T-helper 17 cell (primary cell): Measurements from ENCODE around the gene TBK1. TPM values are rescaled to one million over a fixed set of nuclear protein-coding genes. Genes with fewer than 3 reads are reported as not detected.

Source experiments
- ATAC-seq: fragments of 150-1000 bp; cut with Tn5 transposase; 2 replicates; pipeline ENCODE4 v1.10.0; 2021; ENCODE audit warnings: mild to moderate bottlenecking, moderate library complexity
- DNase-seq, 3 donors: peaks; one replicate each; pipeline versions ENCODE4 v3.0.0 to v3.0.0-alpha.2; 2020 to 2021
- H3K9me3 ChIP-seq: one replicate; pipeline ENCODE4 v1.7.0; 2013; ENCODE audit warnings: low read length, mild to moderate bottlenecking; ENCODE audit not compliant: control insufficient read depth, poor library complexity, severe bottlenecking
- H3K27ac Mint-ChIP-seq: one replicate; pipeline ENCODE4 v1.8.0; 2022; ENCODE audit warnings: mild to moderate bottlenecking, moderate library complexity, mixed read lengths
- H3K27me3 Mint-ChIP-seq: one replicate; pipeline ENCODE4 v1.8.0; 2022; ENCODE audit warnings: mixed read lengths
- H3K36me3 Mint-ChIP-seq: one replicate; pipeline ENCODE4 v1.8.0; 2022; ENCODE audit warnings: low read depth, mixed read lengths
- H3K4me1 Mint-ChIP-seq: one replicate; pipeline ENCODE4 v1.8.0; 2022; ENCODE audit warnings: mild to moderate bottlenecking, mixed read lengths
- H3K4me3 Mint-ChIP-seq: one replicate; pipeline ENCODE4 v1.8.0; 2022; ENCODE audit warnings: mild to moderate bottlenecking, moderate library complexity, mixed read lengths
- total RNA-seq, 4 donors: library from RNA in 2 of 4; stranded (reverse) in 2 of 4; gene quantifications; one replicate each; pipeline ENCODE4 v1.2.3 and lab custom pipeline; 2022 to 2026

TBK1 gene
- total RNA-seq, 2 donors from 2014 or later, result 15.0 to 22.7 TPM

DNA sequence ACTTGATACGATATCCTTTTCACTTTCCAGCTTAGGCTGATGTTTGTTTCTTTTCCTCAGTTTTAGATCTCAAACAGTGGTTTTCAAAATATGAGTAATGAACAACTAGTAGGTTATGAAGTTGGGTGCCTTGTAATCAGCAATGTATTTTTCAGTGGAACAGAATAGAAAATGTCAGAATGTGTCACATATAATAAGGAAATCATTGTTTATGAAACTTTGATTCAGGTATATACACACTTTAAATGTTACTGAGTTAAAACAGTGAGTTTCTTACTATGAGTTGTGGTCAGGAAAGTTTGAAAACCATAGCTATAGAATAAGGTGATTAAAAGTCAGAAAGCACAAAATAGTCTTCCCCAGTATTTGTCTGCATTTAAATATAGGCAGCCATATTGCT is 39.8 kb downstream of the TBK1 start:
- Mint-ChIP-seq H3K4me1 (peaks cover 8% of the 10 kb centered on the region), H3K27ac (no peak overlapping the region), H3K27me3 (no peaks in the 10 kb centered on the region), H3K4me3 (no peak overlapping the region), H3K36me3 (no peaks in the 10 kb centered on the region)
- DNase-seq, result no peak
- H3K9me3 ChIP-seq, result no peaks in the 10 kb centered on the region
- ATAC-seq, result no peak

DNA sequence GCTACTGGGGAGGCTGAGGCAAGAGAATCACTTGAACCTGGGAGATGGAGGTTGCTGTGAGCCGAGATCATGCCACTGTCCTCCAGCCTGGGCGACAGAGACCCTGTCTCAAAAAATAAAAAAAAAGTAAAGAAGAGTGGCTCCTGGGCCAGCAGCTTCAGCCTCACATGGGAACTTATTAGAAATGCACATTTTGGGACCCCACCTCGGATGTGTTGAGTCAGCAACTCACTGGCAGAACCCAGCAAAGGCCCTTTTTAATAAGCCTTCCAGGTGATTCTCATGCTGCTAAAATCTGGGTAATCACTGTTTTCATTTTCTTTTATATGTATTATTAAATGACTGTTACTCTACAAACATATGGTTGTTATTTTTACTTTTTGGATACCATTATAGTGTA is 41.6 kb downstream of the TBK1 start:
- DNase-seq (no peak), ATAC-seq (no peak)
- Mint-ChIP-seq H3K4me3 (no peak overlapping the region), H3K27ac (no peak overlapping the region), H3K36me3 (no peaks in the 10 kb centered on the region), H3K4me1 (peaks cover 8% of the 10 kb centered on the region), H3K27me3 (no peaks in the 10 kb centered on the region)
- no peaks in the 10 kb centered on the region for H3K9me3 ChIP-seq

DNA sequence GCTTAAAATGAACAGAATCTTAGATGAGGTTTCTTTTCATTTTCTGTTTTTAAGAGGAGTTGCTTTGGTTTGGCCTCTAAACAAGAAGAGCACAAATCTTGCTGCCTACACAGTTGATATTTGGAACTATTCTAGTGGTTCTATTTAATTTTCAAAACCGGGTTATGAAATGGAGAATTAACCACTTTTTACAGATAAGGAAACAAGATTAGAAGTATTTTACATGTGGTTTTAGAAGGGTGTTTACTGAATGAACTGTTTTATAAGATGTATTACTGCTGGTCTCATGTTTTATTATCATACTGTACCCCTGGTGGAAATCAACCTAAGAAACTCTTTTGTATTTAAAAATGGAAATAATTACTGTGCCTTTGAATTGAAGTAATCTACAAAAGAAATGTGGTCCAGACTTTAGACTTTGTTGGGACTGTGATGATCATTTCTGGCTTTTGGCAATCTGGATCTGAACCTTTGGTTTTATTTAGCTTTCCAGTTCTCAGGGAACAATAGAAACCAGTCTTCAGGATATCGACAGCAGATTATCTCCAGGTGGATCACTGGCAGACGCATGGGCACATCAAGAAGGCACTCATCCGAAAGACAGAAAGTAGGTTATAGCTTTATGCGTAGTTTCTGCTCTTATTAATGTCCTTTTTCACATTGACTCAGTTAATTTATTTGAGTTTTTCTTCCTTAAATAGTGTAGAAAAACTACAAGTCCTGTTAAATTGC is 43.2 kb downstream of the TBK1 start:
- peaks cover under 1% of the 10 kb centered on the region for H3K36me3 Mint-ChIP-seq
- no peaks in the 10 kb centered on the region for H3K27me3 Mint-ChIP-seq
- no peak overlapping the region for H3K27ac Mint-ChIP-seq
- peaks cover 6% of the 10 kb centered on the region for H3K4me1 Mint-ChIP-seq
- ATAC-seq (peak; percentile 87), DNase-seq (no peak)
- H3K9me3 ChIP-seq, result no peaks in the 10 kb centered on the region
- peak overlapping the region; percentile 21 for H3K4me3 Mint-ChIP-seq

DNA sequence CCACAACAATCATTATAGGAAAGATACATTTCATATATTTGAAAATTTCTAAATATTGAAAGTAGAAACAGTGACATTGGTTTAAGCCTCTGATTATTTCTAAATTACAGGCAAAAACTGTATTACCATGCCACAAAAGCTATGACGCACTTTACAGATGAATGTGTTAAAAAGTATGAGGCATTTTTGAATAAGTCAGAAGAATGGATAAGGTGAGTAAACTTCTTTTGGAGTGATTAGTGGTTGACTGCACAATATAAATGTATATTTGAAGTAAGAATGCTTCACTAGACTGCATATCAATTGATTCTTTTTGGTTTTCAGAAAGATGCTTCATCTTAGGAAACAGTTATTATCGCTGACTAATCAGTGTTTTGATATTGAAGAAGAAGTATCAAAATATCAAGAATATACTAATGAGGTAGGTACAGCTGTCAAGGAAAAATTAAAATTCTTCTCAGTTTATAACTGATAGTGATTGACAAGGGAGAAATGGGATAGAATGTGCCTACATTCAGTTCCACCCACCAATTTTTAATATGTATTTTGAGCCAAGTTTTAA is 45.0 kb downstream of the TBK1 start:
- Mint-ChIP-seq H3K27me3 (no peaks in the 10 kb centered on the region), H3K4me3 (no peak overlapping the region), H3K4me1 (peaks cover 10% of the 10 kb centered on the region), H3K36me3 (peaks cover 4% of the 10 kb centered on the region), H3K27ac (no peak overlapping the region)
- DNase-seq (no peak), ATAC-seq (no peak)
- no peaks in the 10 kb centered on the region for H3K9me3 ChIP-seq

DNA sequence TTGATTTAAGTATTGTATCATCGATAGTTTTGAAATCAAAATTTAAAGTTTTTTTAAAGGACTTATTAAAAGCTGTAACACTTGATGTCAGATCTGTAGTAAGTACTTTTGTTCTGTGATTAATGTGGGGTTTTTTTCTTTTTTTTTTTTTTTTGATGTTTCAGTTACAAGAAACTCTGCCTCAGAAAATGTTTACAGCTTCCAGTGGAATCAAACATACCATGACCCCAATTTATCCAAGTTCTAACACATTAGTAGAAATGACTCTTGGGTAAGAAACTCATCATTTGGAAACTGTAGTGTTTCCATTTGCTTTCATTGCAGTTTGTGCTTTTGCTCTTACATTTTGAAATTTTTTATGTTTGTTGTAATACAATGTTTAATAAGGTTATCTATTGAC is 45.6 kb downstream of the TBK1 start:
- H3K9me3 ChIP-seq, result no peaks in the 10 kb centered on the region
- Mint-ChIP-seq H3K36me3 (peaks cover 4% of the 10 kb centered on the region), H3K4me1 (peaks cover 10% of the 10 kb centered on the region), H3K27ac (no peak overlapping the region), H3K4me3 (no peak overlapping the region), H3K27me3 (no peaks in the 10 kb centered on the region)
- DNase-seq, result no peak
- ATAC-seq, result no peak

- Mint-ChIP-seq H3K4me1 (peaks cover 10% of the 10 kb centered on the region), H3K36me3 (peaks cover 4% of the 10 kb centered on the region), H3K27ac (no peak overlapping the region), H3K27me3 (no peaks in the 10 kb centered on the region), H3K4me3 (no peak overlapping the region)
- no peaks in the 10 kb centered on the region for H3K9me3 ChIP-seq
- DNase-seq (no peak), ATAC-seq (no peak)
Measured at GRCh38 chr12:64497903-64498302, 46.0 kb downstream of the TBK1 start.

GRCh38 chr12:64500394-64500793 is 48.5 kb downstream of the TBK1 start:
- peaks cover 4% of the 10 kb centered on the region for H3K4me1 Mint-ChIP-seq
- H3K27me3 Mint-ChIP-seq, result no peaks in the 10 kb centered on the region
- DNase-seq (no peak), ATAC-seq (no peak)
- H3K27ac Mint-ChIP-seq, result peak overlapping the region; percentile 84
- H3K36me3 Mint-ChIP-seq, result peaks cover 4% of the 10 kb centered on the region
- no peak overlapping the region for H3K4me3 Mint-ChIP-seq
- H3K9me3 ChIP-seq, result no peaks in the 10 kb centered on the region

- H3K9me3 ChIP-seq, result no peaks in the 10 kb centered on the region
- Mint-ChIP-seq H3K4me3 (no peak overlapping the region), H3K27me3 (no peaks in the 10 kb centered on the region), H3K4me1 (peaks cover 4% of the 10 kb centered on the region), H3K36me3 (peaks cover 4% of the 10 kb centered on the region), H3K27ac (no peak overlapping the region)
- DNase-seq, result no peak
- ATAC-seq, result no peak
Measured at GRCh38 chr12:64501486-64501885, 49.6 kb downstream of the TBK1 start.

GRCh38 chr12:64506955-64507354 is 55.0 kb downstream of the TBK1 start:
- H3K4me1 Mint-ChIP-seq, result peaks cover 2% of the 10 kb centered on the region
- no peak overlapping the region for H3K27ac Mint-ChIP-seq
- no peak overlapping the region for H3K4me3 Mint-ChIP-seq
- H3K9me3 ChIP-seq, result no peaks in the 10 kb centered on the region
- no peaks in the 10 kb centered on the region for H3K36me3 Mint-ChIP-seq
- ATAC-seq, result no peak
- no peak for DNase-seq
- peaks cover 6% of the 10 kb centered on the region for H3K27me3 Mint-ChIP-seq

- Mint-ChIP-seq H3K4me3 (no peak overlapping the region), H3K27ac (no peak overlapping the region), H3K4me1 (peaks cover 2% of the 10 kb centered on the region), H3K36me3 (no peaks in the 10 kb centered on the region), H3K27me3 (peaks cover 6% of the 10 kb centered on the region)
- H3K9me3 ChIP-seq, result no peaks in the 10 kb centered on the region
- DNase-seq, result no peak
- ATAC-seq, result no peak
Measured at GRCh38 chr12:64510667-64511066, 58.7 kb downstream of the TBK1 start.

- Mint-ChIP-seq H3K4me3 (no peak overlapping the region), H3K36me3 (no peaks in the 10 kb centered on the region), H3K4me1 (no peaks in the 10 kb centered on the region), H3K27me3 (peaks cover 9% of the 10 kb centered on the region), H3K27ac (no peak overlapping the region)
- ATAC-seq, result no peak
- no peaks in the 10 kb centered on the region for H3K9me3 ChIP-seq
- no peak for DNase-seq
Measured at GRCh38 chr12:64518396-64518795, 66.5 kb downstream of the TBK1 start.

DNA sequence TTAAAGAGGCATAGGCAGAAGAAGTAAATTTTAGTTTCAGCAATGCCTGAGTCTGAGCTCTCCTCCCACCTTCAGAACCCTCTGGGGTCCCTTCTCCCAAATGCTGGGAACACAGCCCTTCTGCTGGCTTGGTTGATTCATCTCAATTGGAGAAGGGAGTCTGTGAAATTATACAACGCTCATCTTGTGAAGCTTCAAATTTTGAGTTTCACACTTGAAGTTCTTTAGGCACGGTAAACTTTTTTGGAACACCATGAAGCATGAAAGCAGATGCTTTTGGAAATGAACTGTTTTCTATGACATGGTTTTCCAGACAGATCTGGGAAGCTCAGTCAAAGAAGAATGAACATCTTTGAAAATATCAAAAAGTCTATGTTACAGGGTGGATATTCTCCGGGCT is 69.9 kb downstream of the TBK1 start:
- Mint-ChIP-seq H3K27ac (no peak overlapping the region), H3K27me3 (peaks cover 14% of the 10 kb centered on the region), H3K4me3 (no peak overlapping the region), H3K4me1 (no peaks in the 10 kb centered on the region), H3K36me3 (peaks cover 2% of the 10 kb centered on the region)
- ATAC-seq (no peak), DNase-seq (no peak)
- H3K9me3 ChIP-seq, result no peaks in the 10 kb centered on the region

DNA sequence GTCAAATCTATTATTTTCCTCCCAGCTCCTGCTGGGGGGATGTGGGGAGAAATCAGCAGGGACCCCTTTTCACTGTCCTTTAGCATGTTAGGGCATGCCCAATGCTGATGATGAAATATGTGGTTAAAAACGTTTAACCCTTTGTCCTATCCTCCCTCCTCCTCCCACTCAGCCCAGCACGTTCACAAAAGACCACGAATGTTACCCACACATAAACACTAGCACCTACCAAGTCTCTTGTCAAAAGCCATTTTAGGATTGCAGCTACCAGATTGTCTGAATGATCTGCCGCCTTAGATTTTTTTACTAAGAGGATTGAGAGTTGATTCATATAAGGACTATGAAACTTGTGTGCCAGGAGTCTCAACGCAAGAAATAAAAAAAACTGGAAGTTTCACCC is 70.4 kb downstream of the TBK1 start:
- Mint-ChIP-seq H3K27ac (no peak overlapping the region), H3K4me1 (no peaks in the 10 kb centered on the region), H3K36me3 (peaks cover 2% of the 10 kb centered on the region), H3K27me3 (peaks cover 14% of the 10 kb centered on the region), H3K4me3 (no peak overlapping the region)
- DNase-seq (no peak), ATAC-seq (no peak)
- no peaks in the 10 kb centered on the region for H3K9me3 ChIP-seq

GRCh38 chr12:64522807-64523206 is 70.9 kb downstream of the TBK1 start:
- no peak for DNase-seq
- Mint-ChIP-seq H3K27ac (no peak overlapping the region), H3K4me1 (no peaks in the 10 kb centered on the region), H3K4me3 (no peak overlapping the region), H3K27me3 (peaks cover 14% of the 10 kb centered on the region), H3K36me3 (peaks cover 2% of the 10 kb centered on the region)
- H3K9me3 ChIP-seq, result no peaks in the 10 kb centered on the region
- no peak for ATAC-seq
